ENCODE measurements around the gene KCNMA1. TPM values are rescaled to one million over a fixed set of nuclear protein-coding genes. Genes with fewer than 3 reads are reported as not detected.

KCNMA1 gene
- total RNA-seq, 1 experiment from 2014 or later = 0.45 TPM

GRCh38 chr10:77159538-77160110 is 478.0 kb downstream of the KCNMA1 start:
- Mint-ChIP-seq H3K9me3 (ENCODE audit: low read depth, unreplicated experiment) (no peaks in the 10 kb centered on the region), H3K27ac (ENCODE audit: unreplicated experiment) (no peak overlapping the region), H3K36me3 (ENCODE audit: insufficient read depth, unreplicated experiment) (no peaks in the 10 kb centered on the region), H3K4me1 (ENCODE audit: low read depth, unreplicated experiment) (peaks cover 25% of the 10 kb centered on the region), H3K27me3 (ENCODE audit: unreplicated experiment) (peaks cover 10% of the 10 kb centered on the region), H3K4me3 (ENCODE audit: low read depth, unreplicated experiment) (no peak overlapping the region)
- no peak for TF ChIP-seq CTCF (IDR thresholded peaks at IDR 0.05; ENCODE audit: unreplicated experiment)
- intact Hi-C loops (cut with micrococcal nuclease; ENCODE audit: unreplicated experiment) = no loop called here
- CTCF ChIA-PET = interaction anchor here (1.1 kb wide), 1 partner anchor 535 kb away, joined by 3 read pairs; no protein-coding TSS in a partner anchor
- no TSS peak for BruUV-seq (replicated peaks)
- no peak for DNase-seq

GRCh38 chr10:77158666-77159065 is 478.9 kb downstream of the KCNMA1 start:
- H3K36me3 Mint-ChIP-seq (ENCODE audit: insufficient read depth, unreplicated experiment) = no peaks in the 10 kb centered on the region
- CTCF ChIA-PET = no interaction called here
- no peak for TF ChIP-seq CTCF (IDR thresholded peaks at IDR 0.05; ENCODE audit: unreplicated experiment)
- intact Hi-C loops (cut with micrococcal nuclease; ENCODE audit: unreplicated experiment) = no loop called here
- H3K4me1 Mint-ChIP-seq (ENCODE audit: low read depth, unreplicated experiment) = peaks cover 16% of the 10 kb centered on the region
- H3K27me3 Mint-ChIP-seq (ENCODE audit: unreplicated experiment) = peaks cover 10% of the 10 kb centered on the region
- no peak for DNase-seq
- H3K4me3 Mint-ChIP-seq (ENCODE audit: low read depth, unreplicated experiment) = no peak overlapping the region
- no peak overlapping the region for H3K27ac Mint-ChIP-seq (ENCODE audit: unreplicated experiment)
- no TSS peak for BruUV-seq (replicated peaks)
- no peaks in the 10 kb centered on the region for H3K9me3 Mint-ChIP-seq (ENCODE audit: low read depth, unreplicated experiment)

- no peak for TF ChIP-seq CTCF (IDR thresholded peaks at IDR 0.05; ENCODE audit: unreplicated experiment)
- Mint-ChIP-seq H3K36me3 (ENCODE audit: insufficient read depth, unreplicated experiment) (no peaks in the 10 kb centered on the region), H3K4me3 (ENCODE audit: low read depth, unreplicated experiment) (no peak overlapping the region), H3K27ac (ENCODE audit: unreplicated experiment) (no peak overlapping the region), H3K9me3 (ENCODE audit: low read depth, unreplicated experiment) (no peaks in the 10 kb centered on the region), H3K27me3 (ENCODE audit: unreplicated experiment) (peaks cover 16% of the 10 kb centered on the region), H3K4me1 (ENCODE audit: low read depth, unreplicated experiment) (peaks cover 13% of the 10 kb centered on the region)
- DNase-seq = no peak
- BruUV-seq (replicated peaks) = no TSS peak
- intact Hi-C loops (cut with micrococcal nuclease; ENCODE audit: unreplicated experiment) = no loop called here
- CTCF ChIA-PET = no interaction called here
Observed at GRCh38 chr10:77157248-77158019, 480.2 kb downstream of the KCNMA1 start.

- Mint-ChIP-seq H3K4me1 (ENCODE audit: low read depth, unreplicated experiment) (peaks cover 13% of the 10 kb centered on the region), H3K9me3 (ENCODE audit: low read depth, unreplicated experiment) (no peaks in the 10 kb centered on the region), H3K4me3 (ENCODE audit: low read depth, unreplicated experiment) (no peak overlapping the region), H3K36me3 (ENCODE audit: insufficient read depth, unreplicated experiment) (no peaks in the 10 kb centered on the region), H3K27ac (ENCODE audit: unreplicated experiment) (no peak overlapping the region), H3K27me3 (ENCODE audit: unreplicated experiment) (peaks cover 26% of the 10 kb centered on the region)
- intact Hi-C loops (cut with micrococcal nuclease; ENCODE audit: unreplicated experiment) = no loop called here
- CTCF ChIA-PET = no interaction called here
- DNase-seq = no peak
- no peak for TF ChIP-seq CTCF (IDR thresholded peaks at IDR 0.05; ENCODE audit: unreplicated experiment)
- no TSS peak for BruUV-seq (replicated peaks)
Observed at GRCh38 chr10:77156406-77156879, 481.2 kb downstream of the KCNMA1 start.
